ENCODE results near the gene ACTR1B. TPM values are rescaled to one million over a fixed set of nuclear protein-coding genes. Genes with fewer than 3 reads are reported as not detected.

The ACTR1B gene
- total RNA-seq, 4 donors from 2014 or later = 33.2 to 91.2 (median 69.3) TPM

DNA sequence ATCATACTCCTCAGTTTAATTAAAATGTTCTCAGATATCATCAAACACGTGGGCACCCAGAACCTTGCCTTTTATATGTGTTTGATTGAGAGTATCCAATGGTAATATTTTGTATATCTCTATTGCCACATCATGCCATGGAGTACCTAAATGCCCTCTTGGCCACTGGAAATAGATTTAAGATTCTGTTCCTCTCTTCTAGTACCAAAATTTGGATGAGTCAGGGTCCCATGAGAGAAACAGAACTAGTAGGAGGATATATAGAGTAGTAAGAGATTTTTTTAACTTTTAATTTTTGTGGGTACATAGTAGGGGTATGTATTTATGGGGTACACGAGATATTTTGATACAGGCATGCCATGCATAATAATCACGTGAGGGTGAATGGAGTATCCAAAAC is 39.9 kb upstream of the ACTR1B start:
- TF ChIP-seq POLR2A (IDR thresholded peaks at IDR 0.05) = no peak
- TF ChIP-seq, protein P1, sequence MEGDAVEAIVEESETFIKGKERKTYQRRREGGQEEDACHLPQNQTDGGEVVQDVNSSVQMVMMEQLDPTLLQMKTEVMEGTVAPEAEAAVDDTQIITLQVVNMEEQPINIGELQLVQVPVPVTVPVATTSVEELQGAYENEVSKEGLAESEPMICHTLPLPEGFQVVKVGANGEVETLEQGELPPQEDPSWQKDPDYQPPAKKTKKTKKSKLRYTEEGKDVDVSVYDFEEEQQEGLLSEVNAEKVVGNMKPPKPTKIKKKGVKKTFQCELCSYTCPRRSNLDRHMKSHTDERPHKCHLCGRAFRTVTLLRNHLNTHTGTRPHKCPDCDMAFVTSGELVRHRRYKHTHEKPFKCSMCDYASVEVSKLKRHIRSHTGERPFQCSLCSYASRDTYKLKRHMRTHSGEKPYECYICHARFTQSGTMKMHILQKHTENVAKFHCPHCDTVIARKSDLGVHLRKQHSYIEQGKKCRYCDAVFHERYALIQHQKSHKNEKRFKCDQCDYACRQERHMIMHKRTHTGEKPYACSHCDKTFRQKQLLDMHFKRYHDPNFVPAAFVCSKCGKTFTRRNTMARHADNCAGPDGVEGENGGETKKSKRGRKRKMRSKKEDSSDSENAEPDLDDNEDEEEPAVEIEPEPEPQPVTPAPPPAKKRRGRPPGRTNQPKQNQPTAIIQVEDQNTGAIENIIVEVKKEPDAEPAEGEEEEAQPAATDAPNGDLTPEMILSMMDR (IDR thresholded peaks at IDR 0.05) = no peak

DNA sequence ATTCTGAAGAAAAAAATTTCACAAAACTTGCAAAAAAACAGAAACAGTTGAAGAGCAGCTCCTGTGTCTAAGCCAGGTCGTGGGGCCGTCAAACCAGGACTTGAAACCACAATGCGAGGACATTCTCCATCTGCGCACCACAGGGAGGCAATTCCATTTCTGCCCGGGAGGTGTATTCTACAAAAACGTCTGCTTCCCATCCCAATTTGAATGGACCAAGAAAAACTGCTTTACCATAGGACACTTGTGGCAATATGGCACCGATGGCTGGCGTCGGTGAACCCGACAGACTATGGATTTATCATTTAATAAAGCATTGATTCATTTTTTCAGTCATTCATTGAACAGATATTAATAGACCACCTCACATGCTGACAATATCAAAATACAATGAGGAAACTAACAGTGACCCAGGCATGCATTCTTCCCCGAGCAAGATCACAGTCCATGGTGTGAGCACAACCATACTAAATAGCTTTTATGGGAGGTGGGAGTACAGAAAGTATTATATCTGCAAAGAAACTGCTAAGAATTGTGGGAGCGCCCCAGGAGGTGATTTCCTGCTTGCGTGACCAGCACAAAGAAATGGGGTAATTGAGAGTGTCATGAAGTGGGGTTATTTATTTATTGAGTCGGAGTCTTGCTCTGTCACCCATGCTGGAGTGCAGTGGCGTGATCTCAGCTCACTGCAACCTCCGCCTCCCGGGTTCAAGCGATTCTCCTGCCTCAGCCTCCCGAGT is 39.1 kb upstream of the ACTR1B start:
- Histone ChIP-seq H3K36me3 (no peaks in the 10 kb centered on the region), H3K27ac (no peak overlapping the region), H3K4me3 (no peak overlapping the region), H3K4me1 (no peaks in the 10 kb centered on the region), H3K9me3 (no peaks in the 10 kb centered on the region), H3K27me3 (no peaks in the 10 kb centered on the region)
- intact Hi-C loops (cut with DNase I; ENCODE audit: low total_unique reads) = no loop called here
- no peak for DNase-seq
- TF ChIP-seq POLR2A (IDR thresholded peaks at IDR 0.05) = no peak
- TF ChIP-seq, protein P1 (IDR thresholded peaks at IDR 0.05) = no peak

More for the DNA sequence above, 39.9 kb upstream of the ACTR1B start:
- no peaks in the 10 kb centered on the region for H3K27me3 ChIP-seq
- H3K4me3 ChIP-seq = no peak overlapping the region
- DNase-seq = no peak
- H3K9me3 ChIP-seq = no peaks in the 10 kb centered on the region
- intact Hi-C loops (cut with DNase I; ENCODE audit: low total_unique reads) = no loop called here
- no peak overlapping the region for H3K27ac ChIP-seq
- no peaks in the 10 kb centered on the region for H3K4me1 ChIP-seq
- no peaks in the 10 kb centered on the region for H3K36me3 ChIP-seq

DNA sequence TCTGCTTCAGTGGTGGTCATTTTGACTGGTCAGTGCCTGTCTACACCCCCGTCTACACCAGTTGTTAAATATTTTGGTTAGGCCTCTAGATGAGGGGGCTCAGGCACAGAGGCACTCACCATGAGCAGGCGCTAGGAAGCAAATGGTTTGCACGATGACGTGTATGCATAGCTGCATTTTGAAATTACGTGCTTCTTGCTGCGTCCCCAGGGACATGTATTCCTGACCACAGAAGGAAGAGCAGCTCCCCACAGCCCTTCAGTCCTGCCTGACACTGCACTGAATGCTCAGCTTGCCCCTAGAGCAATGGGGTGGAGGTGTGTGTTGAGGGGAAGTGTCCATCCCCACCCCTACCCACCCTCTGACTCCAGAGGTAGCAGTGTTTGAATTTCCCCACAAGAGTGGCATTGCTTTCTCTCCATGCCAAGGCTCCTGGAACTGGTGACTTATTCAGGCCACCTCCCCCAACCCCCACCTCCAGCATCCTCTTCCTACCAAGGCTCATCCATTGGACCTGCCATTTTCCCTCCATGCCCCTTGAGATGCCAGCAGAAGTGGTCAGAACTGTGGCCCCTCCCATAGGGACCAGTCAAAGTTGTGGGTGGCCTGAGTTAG is 38.1 kb upstream of the ACTR1B start:
- Histone ChIP-seq H3K27me3 (no peaks in the 10 kb centered on the region), H3K4me3 (no peak overlapping the region), H3K36me3 (no peaks in the 10 kb centered on the region), H3K4me1 (no peaks in the 10 kb centered on the region), H3K27ac (no peak overlapping the region), H3K9me3 (no peaks in the 10 kb centered on the region)
- no peak for DNase-seq
- intact Hi-C loops (cut with DNase I; ENCODE audit: low total_unique reads) = no loop called here
- TF ChIP-seq POLR2A (IDR thresholded peaks at IDR 0.05) = no peak
- TF ChIP-seq, protein P1 (IDR thresholded peaks at IDR 0.05) = no peak

DNA sequence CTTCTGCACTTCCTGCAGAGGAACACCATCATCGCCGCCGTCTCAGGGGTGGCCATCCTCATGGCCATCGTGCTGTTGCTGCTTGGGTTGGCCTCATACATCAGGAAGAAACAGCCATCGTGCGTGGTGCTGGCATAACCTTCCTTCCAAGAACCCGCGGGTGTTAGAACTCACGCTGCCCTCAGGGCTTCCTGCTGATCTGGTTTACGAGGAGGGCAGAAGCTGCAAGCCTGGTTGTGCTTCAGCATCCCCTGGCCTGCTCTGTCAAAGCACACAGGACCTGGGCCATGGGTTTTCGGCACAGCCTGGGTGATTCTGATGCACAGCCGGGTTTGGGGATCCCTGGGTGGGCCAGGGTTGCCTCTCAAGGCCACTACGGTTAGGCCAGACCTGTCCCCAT is 37.3 kb upstream of the ACTR1B start:
- no peak overlapping the region for H3K4me3 ChIP-seq
- H3K9me3 ChIP-seq = no peaks in the 10 kb centered on the region
- H3K27me3 ChIP-seq = no peaks in the 10 kb centered on the region
- DNase-seq = no peak
- no peaks in the 10 kb centered on the region for H3K36me3 ChIP-seq
- no peaks in the 10 kb centered on the region for H3K4me1 ChIP-seq
- TF ChIP-seq, protein P1 (IDR thresholded peaks at IDR 0.05) = no peak
- no peak for TF ChIP-seq POLR2A (IDR thresholded peaks at IDR 0.05)
- no peak overlapping the region for H3K27ac ChIP-seq
- intact Hi-C loops (cut with DNase I; ENCODE audit: low total_unique reads) = no loop called here

DNA sequence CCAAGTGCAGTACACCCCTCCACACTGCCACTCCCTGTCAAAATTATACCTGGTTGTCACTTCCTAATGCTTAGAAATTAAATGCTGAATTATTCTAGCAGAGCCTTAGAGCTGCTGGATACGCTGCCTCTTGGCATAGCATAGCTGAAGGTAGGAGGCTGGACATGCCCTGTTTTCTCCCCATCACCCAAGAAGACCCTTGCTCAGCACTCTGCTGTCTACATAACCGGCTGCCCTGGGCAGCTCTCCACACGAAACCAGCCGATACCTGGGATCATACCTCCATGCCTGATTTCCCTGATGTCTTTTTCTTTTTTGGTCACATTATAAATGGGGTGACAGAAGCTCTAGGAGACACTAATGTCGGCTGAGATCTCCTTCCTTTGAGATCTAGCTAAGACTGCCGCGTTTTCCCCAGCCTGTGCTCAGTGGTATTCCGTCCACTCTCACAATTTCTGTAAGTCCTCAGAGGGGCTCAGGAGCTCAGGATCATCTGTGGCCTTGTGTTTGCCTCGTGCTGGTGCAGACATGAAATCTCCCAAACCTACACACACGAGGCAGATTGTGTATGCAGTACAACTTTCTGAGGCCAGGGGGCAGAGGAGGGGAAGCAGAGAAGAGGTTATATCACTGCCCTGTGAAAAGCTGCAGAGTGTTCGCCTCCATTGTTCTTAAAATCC is 36.1 kb upstream of the ACTR1B start:
- TF ChIP-seq POLR2A (IDR thresholded peaks at IDR 0.05) = no peak
- TF ChIP-seq, protein P1 (IDR thresholded peaks at IDR 0.05) = peak in 3 of 4 experiments; percentile 18 to 48 (median 37)
- intact Hi-C loops (cut with DNase I; ENCODE audit: low total_unique reads) = no loop called here
- no peak for DNase-seq
- no peaks in the 10 kb centered on the region for H3K9me3 ChIP-seq
- H3K4me3 ChIP-seq = no peak overlapping the region
- no peaks in the 10 kb centered on the region for H3K4me1 ChIP-seq
- no peaks in the 10 kb centered on the region for H3K36me3 ChIP-seq
- no peak overlapping the region for H3K27ac ChIP-seq
- H3K27me3 ChIP-seq = no peaks in the 10 kb centered on the region
